HG02943 (cell line): ENCODE data around the gene ARPC2.
A peak's percentile ranks its signal among the peaks of the same experiment; 100 is the strongest.
"Not testable (repeated sequence)": the region's sequence is repeated elsewhere in the genome, so short reads cannot be mapped to it uniquely, and the experiment has no call there.

Source experiments
- ATAC-seq: cut with Tn5 transposase; IDR thresholded peaks from one replicate; pipeline ENCODE4 v1.9.1; 2021; ENCODE audit warnings: mild to moderate bottlenecking, low read depth, moderate library complexity; ENCODE audit not compliant: unreplicated experiment

ARPC2 gene

GRCh38 chr2:218216674-218217359 lies at the start of gene ARPC2:
Gene ARPC2 (plus strand): TSS chr2:218217189. CDS start chr2:218217471, 282 bp downstream.
- ATAC-seq = peak; percentile 67

- no peak for ATAC-seq
These were observed 49.0 kb upstream of the ARPC2 start for GRCh38 chr2:218168016-218168415.

- no peak for ATAC-seq
These were observed 48.1 kb upstream of the ARPC2 start for GRCh38 chr2:218168635-218169462.

GRCh38 chr2:218169757-218170546 lies 47.0 kb upstream of the ARPC2 start:
- no peak for ATAC-seq

GRCh38 chr2:218171744-218172143 lies 45.2 kb upstream of the ARPC2 start:
- ATAC-seq = not testable (repeated sequence)

GRCh38 chr2:218172845-218173244 lies 44.1 kb upstream of the ARPC2 start:
- no peak for ATAC-seq

GRCh38 chr2:218179782-218180181 lies 37.2 kb upstream of the ARPC2 start:
- ATAC-seq = no peak

GRCh38 chr2:218180467-218181114 lies 36.4 kb upstream of the ARPC2 start:
- ATAC-seq = no peak

- ATAC-seq = no peak
These were observed 32.7 kb upstream of the ARPC2 start for GRCh38 chr2:218184331-218184730.

- ATAC-seq = no peak
These were observed 30.6 kb upstream of the ARPC2 start for GRCh38 chr2:218186355-218186766.

GRCh38 chr2:218186876-218187275 lies 30.1 kb upstream of the ARPC2 start:
- ATAC-seq = no peak

GRCh38 chr2:218187296-218188015 lies 29.5 kb upstream of the ARPC2 start:
- ATAC-seq = no peak

GRCh38 chr2:218188528-218188927 lies 28.5 kb upstream of the ARPC2 start:
- no peak for ATAC-seq

GRCh38 chr2:218192902-218193430 lies 24.0 kb upstream of the ARPC2 start:
- ATAC-seq = no peak

- no peak for ATAC-seq
These were observed 23.3 kb upstream of the ARPC2 start for GRCh38 chr2:218193701-218194100.

- no peak for ATAC-seq
These were observed 22.1 kb upstream of the ARPC2 start for GRCh38 chr2:218194880-218195279.

GRCh38 chr2:218196974-218197373 lies 20.0 kb upstream of the ARPC2 start:
- no peak for ATAC-seq

GRCh38 chr2:218202266-218202665 lies 14.7 kb upstream of the ARPC2 start:
- ATAC-seq = no peak

GRCh38 chr2:218209078-218209477 lies 7.9 kb upstream of the ARPC2 start:
- ATAC-seq = no peak

GRCh38 chr2:218214116-218214515 lies 2.9 kb upstream of the ARPC2 start:
- no peak for ATAC-seq
